ENCODE measurements around the gene TAF10. TPM values are rescaled to one million over a fixed set of nuclear protein-coding genes. Genes with fewer than 3 reads are reported as not detected.

Gene TAF10
- total RNA-seq, 1 experiment from 2014 or later: 51.5 TPM

DNA sequence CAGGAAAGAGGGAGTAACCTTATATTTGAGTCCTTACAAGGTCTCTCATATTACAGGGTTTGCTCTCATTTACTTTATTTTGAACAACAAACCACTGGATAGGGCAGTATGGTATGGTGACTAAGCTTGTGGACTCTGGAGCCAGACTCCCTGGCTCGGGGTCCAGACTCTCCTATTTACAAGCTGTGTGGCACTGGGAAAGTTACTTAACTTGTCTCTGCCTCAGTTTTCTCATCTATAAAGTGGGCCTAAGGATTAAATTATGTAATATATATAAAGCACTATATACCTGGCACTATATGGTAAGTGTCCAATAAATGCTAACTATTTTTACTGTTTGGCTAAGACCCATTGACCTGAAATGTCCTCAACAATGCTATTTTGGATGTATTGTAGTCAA, 45.3 kb upstream of the TAF10 start:
- intact Hi-C loops (cut with micrococcal nuclease; ENCODE audit: unreplicated experiment): no loop called here
- H3K4me2 ChIP-seq: no peak overlapping the region
- H3K4me1 ChIP-seq (replicated peaks; ENCODE audit: insufficient read depth): no peaks in the 10 kb centered on the region
- CTCF ChIA-PET: no interaction called here
- POLR2A ChIA-PET (ENCODE audit: unreplicated experiment): no interaction called here
- no peak for TF ChIP-seq EZH2 (IDR thresholded peaks at IDR 0.05; ENCODE audit: low read depth)
- TF ChIP-seq, protein P1, sequence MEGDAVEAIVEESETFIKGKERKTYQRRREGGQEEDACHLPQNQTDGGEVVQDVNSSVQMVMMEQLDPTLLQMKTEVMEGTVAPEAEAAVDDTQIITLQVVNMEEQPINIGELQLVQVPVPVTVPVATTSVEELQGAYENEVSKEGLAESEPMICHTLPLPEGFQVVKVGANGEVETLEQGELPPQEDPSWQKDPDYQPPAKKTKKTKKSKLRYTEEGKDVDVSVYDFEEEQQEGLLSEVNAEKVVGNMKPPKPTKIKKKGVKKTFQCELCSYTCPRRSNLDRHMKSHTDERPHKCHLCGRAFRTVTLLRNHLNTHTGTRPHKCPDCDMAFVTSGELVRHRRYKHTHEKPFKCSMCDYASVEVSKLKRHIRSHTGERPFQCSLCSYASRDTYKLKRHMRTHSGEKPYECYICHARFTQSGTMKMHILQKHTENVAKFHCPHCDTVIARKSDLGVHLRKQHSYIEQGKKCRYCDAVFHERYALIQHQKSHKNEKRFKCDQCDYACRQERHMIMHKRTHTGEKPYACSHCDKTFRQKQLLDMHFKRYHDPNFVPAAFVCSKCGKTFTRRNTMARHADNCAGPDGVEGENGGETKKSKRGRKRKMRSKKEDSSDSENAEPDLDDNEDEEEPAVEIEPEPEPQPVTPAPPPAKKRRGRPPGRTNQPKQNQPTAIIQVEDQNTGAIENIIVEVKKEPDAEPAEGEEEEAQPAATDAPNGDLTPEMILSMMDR (conservative IDR thresholded peaks at IDR 0.05): no peak
- no peaks in the 10 kb centered on the region for H3K79me2 ChIP-seq (ENCODE audit: low read depth)
- H2AFZ ChIP-seq: no peak overlapping the region
- no peaks in the 10 kb centered on the region for H3K9me2 ChIP-seq (ENCODE audit: insufficient read depth)
- no peaks in the 10 kb centered on the region for H3K9me3 ChIP-seq (ENCODE audit: insufficient read depth, low read depth)
- H3K4me3 ChIP-seq: no peak overlapping the region
- no peaks in the 10 kb centered on the region for H3K36me3 ChIP-seq (ENCODE audit: low read depth)
- BruUV-seq (replicated peaks): no TSS peak
- no peaks in the 10 kb centered on the region for H4K20me1 ChIP-seq (ENCODE audit: insufficient read depth)
- H3K27me3 ChIP-seq (ENCODE audit: insufficient read depth, low read depth): no peaks in the 10 kb centered on the region
- DNase-seq: no peak
- no peak overlapping the region for H3K27ac ChIP-seq
- no peaks in the 10 kb centered on the region for H3F3A ChIP-seq (ENCODE audit: insufficient read depth, low read depth)

DNA sequence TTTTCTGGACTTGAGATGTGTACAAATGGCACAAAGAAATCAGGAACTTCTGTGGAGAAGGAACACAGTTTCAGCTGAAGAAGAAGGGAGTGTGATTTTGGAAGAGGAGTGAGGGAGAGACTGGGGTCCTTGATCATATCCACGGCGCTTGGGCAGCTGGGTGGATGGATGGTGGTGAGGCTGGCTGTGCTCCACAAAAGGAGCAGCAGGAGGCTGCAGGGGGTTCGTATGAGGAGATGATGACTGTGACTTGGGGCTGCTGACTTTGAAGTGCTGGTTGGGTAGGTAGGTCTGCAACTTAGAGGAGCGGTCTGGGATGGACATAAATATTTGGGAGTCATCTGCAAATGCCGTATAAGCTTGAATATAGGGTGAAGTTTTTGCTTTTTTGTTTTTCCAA, 44.9 kb upstream of the TAF10 start:
- ChIA-PET CTCF (no interaction called here), POLR2A (ENCODE audit: unreplicated experiment) (no interaction called here)
- Histone ChIP-seq H3K27ac (no peak overlapping the region), H3K9me2 (ENCODE audit: insufficient read depth) (no peaks in the 10 kb centered on the region), H3K27me3 (ENCODE audit: insufficient read depth, low read depth) (no peaks in the 10 kb centered on the region), H3F3A (ENCODE audit: insufficient read depth, low read depth) (no peaks in the 10 kb centered on the region), H3K4me2 (no peak overlapping the region), H3K4me3 (no peak overlapping the region), H3K36me3 (ENCODE audit: low read depth) (no peaks in the 10 kb centered on the region), H3K79me2 (ENCODE audit: low read depth) (no peaks in the 10 kb centered on the region), H4K20me1 (ENCODE audit: insufficient read depth) (no peaks in the 10 kb centered on the region), H3K9me3 (ENCODE audit: insufficient read depth, low read depth) (no peaks in the 10 kb centered on the region), H2AFZ (no peak overlapping the region), H3K4me1 (replicated peaks; ENCODE audit: insufficient read depth) (no peaks in the 10 kb centered on the region)
- intact Hi-C loops (cut with micrococcal nuclease; ENCODE audit: unreplicated experiment): no loop called here
- BruUV-seq (replicated peaks): no TSS peak
- TF ChIP-seq, protein P1 (conservative IDR thresholded peaks at IDR 0.05): no peak
- TF ChIP-seq EZH2 (IDR thresholded peaks at IDR 0.05; ENCODE audit: low read depth): no peak
- no peak for DNase-seq

DNA sequence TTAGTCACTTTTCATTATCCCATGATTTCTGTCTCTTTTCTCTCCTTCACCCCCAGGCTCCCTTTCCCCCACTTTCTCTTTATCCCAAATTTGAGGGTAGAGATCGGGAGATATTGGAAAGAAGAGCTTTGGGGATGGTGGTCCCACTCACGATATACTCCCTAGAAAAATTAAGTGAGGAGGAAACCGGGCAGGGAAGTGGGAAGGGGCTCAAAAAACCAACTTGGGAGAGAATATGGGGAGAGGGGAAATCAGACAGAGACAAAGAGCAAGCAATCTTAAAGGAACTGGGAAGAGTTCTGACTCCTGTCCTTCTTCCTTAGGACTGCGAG, 44.5 kb upstream of the TAF10 start:
- no peak for DNase-seq
- ChIA-PET CTCF (no interaction called here), POLR2A (ENCODE audit: unreplicated experiment) (no interaction called here)
- no peaks in the 10 kb centered on the region for H4K20me1 ChIP-seq (ENCODE audit: insufficient read depth)
- H3K27me3 ChIP-seq (ENCODE audit: insufficient read depth, low read depth): no peaks in the 10 kb centered on the region
- BruUV-seq (replicated peaks): no TSS peak
- no peak for TF ChIP-seq EZH2 (IDR thresholded peaks at IDR 0.05; ENCODE audit: low read depth)
- TF ChIP-seq, protein P1 (conservative IDR thresholded peaks at IDR 0.05): no peak
- no peak overlapping the region for H3K27ac ChIP-seq
- no peak overlapping the region for H3K4me2 ChIP-seq
- H3K36me3 ChIP-seq (ENCODE audit: low read depth): no peaks in the 10 kb centered on the region
- no peaks in the 10 kb centered on the region for H3K4me1 ChIP-seq (replicated peaks; ENCODE audit: insufficient read depth)
- no peak overlapping the region for H2AFZ ChIP-seq
- no peaks in the 10 kb centered on the region for H3F3A ChIP-seq (ENCODE audit: insufficient read depth, low read depth)
- intact Hi-C loops (cut with micrococcal nuclease; ENCODE audit: unreplicated experiment): no loop called here
- no peaks in the 10 kb centered on the region for H3K9me3 ChIP-seq (ENCODE audit: insufficient read depth, low read depth)
- no peaks in the 10 kb centered on the region for H3K79me2 ChIP-seq (ENCODE audit: low read depth)
- H3K9me2 ChIP-seq (ENCODE audit: insufficient read depth): no peaks in the 10 kb centered on the region
- H3K4me3 ChIP-seq: no peak overlapping the region

All from PC-9 (cell line).